Measurements from ENCODE around the gene ADCY7.

GRCh38 chr16:50335196-50335958, 69.0 kb downstream of the ADCY7 start:
- TF ChIP-seq CTCF (IDR thresholded peaks at IDR 0.05; ENCODE audit: insufficient read depth, low read length) (no peak), POLR2AphosphoS5 (IDR thresholded peaks at IDR 0.05; ENCODE audit: low read depth) (no peak)
